HG02642 (cell line): ENCODE results near the gene HDGFL2.
"Not testable (repeated sequence)": the region's sequence is repeated elsewhere in the genome, so short reads cannot be mapped to it uniquely, and the experiment has no call there.

ENCODE experiments used
- ATAC-seq: cut with Tn5 transposase; IDR thresholded peaks from one replicate; pipeline ENCODE4 v1.9.1; 2021; ENCODE audit warnings: mild to moderate bottlenecking; ENCODE audit not compliant: unreplicated experiment, poor library complexity

HDGFL2 gene

DNA sequence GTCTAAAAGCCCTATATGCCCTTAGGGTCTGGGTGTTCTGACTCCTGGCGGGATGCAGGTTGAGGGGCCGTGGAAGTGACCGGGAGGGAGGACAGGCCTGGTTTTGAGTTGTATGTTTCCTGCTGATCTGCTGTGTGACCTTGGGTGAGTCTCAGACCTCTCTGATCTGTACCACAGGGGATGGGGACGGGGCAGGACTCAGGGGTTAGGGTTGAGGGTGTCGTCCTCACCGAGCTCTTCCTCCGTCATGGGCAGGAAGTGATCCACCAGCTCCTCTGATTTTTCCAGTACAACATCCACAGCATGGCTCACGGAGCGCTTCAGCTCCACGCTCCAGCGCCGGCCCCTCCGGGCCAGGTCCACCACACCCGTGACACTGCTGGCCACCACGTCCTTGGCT, 56.7 kb downstream of the HDGFL2 start:
- no peak for ATAC-seq

DNA sequence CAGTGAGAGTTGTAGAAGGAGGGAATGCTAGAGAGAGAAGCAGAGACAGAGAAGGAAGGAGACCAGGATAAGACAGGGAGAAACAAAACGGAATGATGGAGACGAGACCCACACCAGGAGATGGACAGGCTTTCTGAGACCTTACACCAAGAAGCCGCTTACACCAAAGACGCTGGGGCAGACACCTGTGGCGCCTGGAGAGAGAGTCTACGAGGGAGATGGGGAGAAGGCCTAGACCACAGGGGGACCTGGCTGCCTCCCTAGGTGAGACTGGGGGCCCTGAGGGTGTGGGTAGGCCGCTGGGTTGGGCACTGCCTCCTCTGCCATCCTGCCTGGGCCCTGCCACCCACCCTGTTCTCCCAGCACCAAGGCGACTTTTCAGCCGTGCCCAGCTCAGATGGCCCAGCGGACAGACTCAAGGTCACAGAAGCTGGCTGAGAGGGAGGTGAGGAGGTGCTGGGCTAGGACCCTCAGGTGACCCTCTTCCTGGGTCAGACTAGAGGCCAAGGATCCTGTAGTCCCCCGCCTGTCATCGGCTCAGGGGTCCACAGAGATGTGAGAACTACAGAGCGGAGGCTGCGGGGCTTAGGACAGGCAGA, 57.9 kb downstream of the HDGFL2 start:
- ATAC-seq = no peak

DNA sequence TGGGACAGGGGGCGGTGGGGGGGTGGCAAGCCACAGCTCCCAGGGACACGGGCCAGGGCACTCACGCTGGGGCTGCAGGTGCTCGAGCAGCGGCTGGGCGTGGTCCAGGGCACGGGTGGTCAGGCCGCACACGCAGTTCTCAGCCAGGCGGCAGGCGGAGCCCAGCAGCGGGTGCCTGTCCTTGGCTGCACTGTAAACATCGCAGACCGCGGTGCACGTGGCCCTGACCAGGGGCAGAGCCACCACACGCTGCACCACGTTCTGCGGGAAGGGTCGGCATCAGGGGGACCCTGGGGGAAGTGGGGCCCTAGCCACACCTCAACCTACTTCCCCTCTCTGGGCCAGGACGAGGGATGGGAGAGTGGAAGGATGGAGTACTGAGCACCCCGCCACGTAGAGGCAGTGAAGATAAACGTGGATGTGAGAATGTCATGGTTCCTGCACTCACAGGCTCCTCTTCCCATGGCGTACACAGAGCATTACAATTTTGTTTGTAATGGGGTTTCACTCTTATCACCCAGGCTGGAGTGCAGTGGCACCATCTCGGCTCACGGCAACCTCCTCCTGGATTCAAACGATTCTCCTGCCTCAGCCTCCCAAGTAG, 59.6 kb downstream of the HDGFL2 start:
- no peak for ATAC-seq

DNA sequence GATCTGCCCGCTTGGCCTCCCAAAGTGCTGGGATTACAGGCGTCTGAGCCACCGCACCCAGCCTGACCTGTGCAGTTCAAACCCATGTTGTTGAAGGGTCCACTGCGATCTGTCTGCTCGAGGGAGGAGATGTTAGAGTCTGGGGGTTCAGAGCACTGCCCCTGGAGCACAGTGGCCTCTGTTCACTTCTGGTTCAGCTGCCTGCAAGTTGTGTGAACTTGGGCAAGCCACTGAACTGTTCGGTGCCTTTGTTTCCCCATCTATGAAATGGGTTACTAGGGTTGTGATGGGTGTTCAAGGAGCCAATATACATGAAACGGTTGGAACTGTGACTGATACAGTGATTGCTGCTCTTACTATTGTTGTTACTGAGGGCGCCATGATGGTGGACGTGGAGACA, 61.2 kb downstream of the HDGFL2 start:
- ATAC-seq = no peak

DNA sequence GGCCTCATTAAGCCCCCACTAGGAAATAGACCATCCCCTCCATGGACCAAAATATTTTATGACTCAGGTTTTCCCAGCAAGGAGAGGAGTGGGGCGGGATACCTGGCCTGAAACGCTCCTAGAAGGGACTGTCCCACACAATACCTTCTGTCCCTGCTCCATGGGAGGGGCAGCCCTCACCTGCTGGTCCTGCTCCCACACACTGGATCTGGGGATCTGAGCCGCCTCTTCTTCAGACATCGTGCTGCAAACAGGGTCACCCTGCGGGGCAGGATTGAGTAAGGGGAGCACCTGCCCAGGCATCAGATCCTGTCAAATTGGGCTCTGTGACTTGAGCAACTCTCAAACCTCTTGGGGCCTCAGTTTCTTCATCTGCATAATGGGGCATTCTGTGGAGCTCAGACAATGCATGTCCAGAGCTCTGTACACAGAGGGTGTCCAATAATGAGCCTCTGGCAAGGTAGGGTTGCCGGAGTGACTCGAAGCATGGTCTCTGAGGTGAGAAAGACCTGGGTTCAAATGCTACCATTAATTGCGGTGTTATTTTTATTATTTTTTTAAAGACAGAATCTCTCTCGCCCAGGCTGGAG, 61.8 kb downstream of the HDGFL2 start:
- ATAC-seq = no peak

DNA sequence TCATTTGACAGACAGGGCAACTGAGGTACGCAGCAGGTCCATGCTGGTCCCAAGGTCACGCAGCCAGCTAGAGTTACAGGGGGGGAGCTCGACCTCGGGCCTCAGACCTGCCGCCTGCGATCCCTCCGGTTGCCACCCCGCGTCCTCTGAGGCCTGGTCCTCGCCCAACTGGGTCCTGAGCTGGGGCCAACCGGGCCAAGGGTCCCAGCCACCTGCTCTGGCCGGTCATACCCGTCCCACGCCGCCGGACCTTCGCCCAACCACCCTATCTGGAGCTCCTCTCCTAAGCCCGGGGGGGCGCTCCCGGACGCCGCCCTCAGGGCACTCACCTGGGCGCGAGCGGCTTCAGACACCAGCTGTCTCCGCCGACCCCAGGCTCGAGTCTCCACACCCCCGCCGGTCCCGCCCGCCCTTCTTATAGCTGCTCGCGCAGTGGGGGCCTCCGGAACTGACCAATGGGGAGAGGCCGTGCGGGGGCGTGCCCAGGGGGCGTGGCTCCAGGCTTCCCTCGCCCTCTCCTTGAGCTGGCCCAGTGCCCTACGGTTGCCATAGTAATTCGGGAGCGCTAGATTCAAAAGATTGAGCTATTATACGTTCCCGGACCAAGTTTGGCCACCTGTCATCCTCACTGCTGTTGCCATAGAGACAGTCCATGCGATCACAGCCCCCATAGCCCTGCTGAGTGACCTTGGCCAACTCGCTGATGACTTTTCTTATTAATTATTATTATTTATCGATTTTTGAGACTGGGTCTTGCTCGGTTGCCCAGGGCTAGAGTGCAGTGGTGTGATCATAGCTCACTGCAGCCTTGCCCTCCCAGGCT, 63.0 kb downstream of the HDGFL2 start, which contains the start of gene PLIN5:
Gene PLIN5, minus strand, starts transcription at position 389 of the 823 bp plus-strand sequence. CDS start 1,150 bp downstream, outside the sequence.
- no peak for ATAC-seq

DNA sequence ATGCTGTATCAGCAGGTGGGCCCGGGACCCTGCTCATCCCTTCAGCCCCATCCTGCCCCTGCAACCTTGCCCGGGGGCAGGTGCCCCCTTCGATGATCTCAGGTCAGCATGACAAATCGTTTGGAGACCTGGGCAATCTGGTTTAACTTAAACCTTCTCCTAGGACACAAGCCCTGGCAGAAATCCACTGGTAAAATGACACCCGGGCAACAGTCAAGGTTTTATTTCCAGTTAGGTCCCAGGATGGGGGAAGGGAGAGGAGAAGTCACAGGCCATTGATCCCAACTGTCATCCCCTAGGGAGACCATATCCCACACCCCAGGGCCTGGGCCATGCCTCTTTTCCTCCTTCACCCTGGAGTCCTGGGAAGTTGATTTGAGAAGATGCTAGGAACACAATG, 64.7 kb downstream of the HDGFL2 start:
- no peak for ATAC-seq

DNA sequence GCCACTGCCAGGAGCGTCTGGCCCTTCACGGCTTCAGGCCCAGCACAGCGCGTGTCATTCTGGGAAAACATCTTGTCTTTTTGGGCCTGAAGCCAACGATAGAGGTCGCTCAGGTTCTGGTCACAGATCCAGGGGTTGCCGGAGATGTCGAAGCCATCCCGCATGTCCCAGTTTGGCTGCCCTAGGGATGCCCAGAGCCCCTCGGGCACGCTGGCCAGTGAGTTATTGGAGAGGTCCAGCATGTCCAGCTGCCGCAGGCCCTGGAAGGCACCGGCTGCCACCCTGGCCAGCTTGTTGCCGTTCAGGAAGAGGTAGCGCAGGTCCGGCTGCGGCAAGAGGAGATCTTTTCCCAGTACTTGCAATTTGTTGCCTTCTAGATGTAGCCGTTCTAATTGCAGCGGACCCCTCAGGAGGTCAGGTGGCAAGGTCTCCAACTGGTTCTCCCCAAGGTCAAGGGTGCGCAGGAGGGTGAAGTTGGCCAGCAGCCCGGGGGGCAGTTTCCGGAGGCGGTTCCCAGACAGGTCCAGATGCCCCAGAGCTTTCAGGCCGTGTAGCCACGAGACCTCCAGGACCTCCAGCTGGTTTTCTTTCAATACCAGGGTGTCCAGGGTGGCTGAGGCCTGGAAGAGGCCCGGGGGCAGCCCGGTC, 66.0 kb downstream of the HDGFL2 start:
- no peak for ATAC-seq

DNA sequence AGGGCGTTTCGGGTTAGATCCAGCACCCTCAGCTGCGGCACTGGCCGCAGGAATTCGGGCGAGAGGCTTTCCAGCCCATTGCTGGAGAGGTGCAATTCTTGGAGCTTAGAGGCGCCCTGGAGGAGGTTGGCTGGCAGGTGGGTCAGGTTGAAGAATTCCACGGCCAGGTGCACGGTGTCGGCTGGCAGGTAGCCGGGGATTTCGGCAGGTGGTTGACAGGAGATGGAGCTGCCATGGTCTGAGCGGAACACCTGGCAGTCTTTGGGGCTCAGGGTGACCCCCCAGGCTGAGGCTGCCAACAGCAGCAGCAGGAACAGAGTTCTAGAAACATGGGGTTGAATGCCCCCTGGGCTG, 66.5 kb downstream of the HDGFL2 start:
- ATAC-seq = no peak

DNA sequence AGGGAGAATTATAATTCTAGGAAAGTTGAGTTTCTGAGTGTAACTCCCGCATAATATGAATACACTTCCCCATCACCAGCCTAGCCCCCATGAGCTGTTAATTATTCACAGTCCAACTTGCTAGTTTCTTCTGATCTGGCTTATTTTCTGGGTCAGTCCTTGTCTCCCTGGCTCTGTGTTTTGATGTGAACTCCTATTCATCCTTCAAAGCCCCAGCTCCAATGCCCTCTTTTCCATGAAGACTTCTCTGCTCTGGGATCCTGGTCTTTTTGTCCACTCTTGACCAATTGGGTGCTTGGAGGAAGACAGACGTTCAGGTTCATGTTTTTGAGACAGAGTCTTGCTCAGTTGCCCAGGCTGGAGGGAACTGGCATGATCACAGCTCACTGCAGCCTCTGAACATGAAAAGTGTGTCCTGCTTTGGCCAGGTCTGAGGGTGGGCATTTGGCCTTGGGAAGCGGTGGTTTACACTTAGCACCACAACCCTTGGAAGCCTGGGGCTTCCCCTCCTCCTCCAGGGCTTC, 67.1 kb downstream of the HDGFL2 start:
- ATAC-seq = no peak

DNA sequence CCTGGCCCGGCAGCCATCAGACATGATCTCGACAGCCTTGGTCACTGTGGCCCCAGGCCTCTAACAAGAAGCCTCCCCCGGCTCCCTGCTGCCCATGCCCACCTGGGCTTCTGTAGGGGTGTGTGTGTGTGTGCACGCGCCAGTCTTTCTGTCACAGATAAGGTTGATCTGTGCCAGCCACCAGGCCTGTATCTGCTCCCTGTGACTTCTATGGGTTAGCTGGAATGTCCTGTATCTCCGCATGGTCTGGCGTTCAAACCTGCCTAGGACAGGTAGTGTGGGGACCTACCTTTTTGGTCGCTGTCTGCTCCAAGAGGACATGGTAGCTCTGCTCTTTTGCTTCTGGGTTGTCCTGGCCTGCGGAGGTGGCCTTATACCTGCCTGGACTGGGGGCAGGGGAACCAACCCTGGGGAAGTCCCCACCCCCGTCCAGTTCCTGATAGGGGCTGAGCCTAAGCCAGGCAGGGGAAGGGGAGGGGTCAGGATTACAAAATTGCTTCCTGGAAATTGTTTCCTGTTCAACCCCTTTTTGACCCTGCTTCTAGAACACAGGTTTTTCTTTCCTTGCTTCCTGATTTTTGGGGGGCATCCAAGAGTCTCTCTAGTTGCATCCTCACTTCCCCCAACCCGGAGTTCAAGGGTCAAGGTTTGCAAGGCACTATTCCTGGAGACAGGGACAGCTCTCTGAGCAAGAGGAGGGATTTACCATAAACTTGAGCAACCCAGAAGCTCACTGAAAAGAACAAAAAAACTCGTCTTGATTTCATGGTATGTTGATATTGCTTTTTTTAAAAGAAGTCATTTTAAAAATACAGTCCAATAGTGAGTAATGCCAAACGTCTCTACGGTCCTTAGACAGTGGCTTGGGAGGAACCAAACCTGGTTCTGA, 67.8 kb downstream of the HDGFL2 start, which contains the start of gene LRG1:
Gene LRG1, minus strand, starts transcription at position 344 of the 889 bp plus-strand sequence. Its CDS starts 23 bp downstream, at position 321.
- ATAC-seq = no peak

DNA sequence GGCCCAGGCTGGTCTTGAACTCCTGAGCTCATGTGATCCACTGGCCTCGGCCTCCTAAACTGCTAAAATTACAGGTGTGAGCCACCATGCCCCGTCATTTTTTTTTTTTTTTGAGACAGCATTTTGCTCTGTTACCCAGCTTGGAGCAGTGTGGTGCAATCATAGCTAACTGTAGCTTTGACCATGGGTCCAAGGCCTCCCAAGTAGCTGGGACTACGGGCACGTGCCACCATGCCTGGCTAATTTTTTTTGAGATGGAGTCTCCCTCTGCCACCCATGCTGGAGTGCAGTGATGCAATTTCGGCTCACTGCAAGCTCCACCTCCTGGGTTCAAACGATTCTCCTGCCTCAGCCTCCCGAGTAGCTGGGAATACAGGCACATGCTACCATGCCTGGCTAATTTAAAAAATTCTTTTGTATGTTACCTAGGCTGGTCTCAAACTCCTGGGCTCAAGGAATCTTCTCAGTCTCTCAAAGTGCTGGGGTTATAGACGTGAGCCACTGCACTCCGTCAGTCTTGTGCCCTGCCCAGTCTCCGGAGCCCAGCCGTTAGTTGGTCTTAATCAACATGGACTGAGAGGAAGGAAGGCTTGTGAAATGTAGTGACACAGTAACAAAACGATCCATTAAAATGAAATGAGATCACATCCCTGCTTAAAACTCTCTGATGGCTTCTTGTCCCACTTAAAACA, 69.2 kb downstream of the HDGFL2 start:
- no peak for ATAC-seq

DNA sequence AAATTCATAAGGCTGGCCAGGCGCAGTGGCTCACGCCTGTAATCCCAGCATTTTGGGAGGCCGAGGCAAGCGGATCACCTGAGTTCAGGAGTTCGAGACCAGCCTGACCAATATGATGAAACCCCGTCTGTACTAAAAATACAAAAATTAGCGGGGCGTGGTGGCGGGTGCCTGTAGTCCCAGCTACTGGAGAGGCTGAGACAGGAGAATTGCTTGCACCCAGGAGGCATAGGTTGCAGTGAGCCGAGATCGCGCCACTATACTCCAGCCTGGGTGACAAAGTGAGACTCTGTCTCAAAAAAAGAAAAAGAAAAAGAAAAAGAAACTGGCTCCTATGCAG, 69.7 kb downstream of the HDGFL2 start:
- not testable (repeated sequence) for ATAC-seq

DNA sequence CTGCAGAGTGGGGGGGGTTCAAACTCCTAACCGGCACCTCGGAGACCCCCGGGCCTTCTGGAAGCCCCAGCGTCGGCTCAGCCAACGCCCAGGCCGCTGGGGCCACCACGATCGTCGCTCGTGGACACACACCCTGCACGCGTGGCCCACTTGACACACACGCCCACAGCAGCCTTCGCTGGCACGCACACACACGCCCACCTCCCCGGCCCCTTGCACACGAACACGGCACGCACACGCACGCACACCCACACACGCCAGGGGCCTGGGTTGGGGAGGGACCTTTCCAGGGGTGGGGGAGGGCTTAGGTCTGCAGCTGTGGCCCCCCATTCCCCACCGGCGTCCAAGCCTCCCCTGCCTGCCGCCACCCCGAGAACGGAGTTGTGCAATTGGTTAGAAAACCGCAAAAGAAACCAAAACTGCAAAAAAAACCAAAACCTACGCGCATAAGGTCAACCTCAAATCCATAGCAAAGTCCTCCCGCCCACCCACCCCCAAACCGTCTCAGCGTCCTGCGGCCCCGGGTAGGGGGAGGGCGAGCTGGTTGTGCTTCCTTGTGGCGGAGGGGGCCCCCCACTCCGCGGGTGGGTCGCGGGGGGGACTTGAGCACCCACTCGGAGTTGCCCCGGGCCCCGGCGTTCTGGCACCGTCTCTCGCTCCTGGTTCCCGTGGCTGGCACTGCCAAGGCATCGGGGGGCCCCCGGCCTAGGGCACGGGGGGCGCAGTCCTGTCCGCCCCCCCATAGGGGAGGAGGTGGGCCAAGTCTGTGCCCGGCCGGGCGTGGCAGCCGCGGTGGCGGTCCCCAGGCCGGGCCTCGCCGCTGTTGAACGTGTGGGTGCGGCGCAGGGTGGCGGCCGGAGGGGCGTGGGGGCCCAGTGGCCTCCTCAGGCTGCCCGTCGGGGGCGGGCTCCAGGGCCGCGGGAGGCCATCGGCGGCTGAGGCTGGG, 71.1 kb downstream of the HDGFL2 start:
- ATAC-seq = no peak

DNA sequence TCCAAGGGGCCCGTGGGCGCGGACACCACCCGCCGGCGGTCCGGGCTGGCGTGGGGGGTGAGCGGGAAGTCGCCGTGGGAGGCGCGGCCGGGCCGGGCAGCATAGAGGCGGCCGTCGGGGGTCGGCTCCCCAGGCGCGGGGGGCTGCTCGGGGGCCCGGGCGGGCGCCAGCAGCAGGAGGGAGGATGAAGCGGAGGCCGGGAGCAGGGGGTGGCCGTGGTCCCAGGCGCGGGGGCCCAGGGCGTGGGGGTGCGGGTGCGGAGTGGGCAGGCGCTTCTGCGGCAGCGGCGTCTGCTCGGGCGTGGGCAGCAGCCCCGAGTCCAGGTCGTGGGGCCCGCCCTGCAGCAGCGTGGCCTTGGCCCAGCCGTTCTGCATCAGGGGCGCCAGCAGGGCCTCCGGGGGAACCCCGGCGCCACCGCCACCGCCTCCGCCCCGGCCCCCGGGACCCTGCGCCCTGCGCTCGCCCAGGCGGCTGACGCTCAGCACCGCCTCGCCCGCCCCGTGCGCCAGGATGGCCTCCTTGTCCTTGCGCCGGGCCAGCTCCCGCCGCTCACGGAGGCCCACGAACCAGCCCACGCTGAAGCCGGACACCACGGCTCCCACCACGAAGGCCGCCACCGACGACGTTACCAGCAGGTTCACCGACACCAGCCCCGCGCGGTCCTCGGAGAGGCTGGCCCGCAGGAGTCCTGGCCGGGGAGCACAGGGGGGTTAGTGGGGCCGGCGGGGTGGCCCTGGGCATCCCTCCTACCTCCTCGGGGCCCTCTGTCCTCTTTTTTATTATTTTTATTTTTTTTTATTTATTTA, 71.9 kb downstream of the HDGFL2 start:
- no peak for ATAC-seq

DNA sequence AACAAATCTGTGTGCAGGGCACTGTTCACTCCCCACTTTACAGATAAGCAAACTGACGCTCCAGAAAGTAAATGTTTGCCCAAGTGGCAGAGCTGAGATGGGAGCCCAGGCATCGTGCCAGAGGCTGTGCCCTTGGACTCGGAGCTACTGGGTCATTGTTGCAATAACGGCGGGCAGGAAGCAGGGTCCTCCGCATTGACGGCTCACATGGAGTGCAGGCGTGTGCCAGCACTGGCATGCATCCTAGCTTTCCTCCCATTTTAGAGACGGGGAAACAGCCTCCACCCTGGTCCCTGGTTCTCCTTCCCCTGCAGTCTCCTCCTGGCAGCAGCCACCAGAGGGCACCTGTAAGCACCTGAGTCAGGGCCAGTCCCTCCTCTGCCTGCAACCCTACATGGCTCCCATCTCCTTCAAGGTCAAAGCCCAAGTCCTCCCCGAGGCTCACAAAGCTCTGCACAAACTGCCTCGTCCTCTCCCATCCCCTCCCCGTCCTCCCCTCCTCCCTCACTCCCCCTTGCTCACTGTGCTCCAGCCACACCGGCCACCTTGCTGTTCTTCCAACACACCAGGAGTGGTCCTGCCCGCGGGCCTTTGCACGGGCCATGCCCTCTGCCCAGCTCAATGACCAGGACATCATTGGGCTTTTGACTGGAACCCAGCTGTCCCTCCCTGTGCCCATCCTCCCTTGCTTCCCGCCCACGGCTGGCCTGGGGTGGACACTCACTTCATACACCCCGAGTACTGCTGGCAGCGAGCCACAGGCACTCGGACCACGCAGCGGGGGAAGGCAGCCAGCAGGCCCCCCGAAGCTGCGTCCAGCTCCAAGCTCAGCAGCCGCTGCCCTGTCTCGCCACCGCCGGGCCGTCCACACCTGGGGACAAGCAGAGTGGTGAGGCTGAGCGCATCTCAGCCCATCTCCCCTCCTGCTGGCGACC, 75.5 kb downstream of the HDGFL2 start:
- ATAC-seq = no peak
